ENCODE data around the gene ZER1.
"Not testable (repeated sequence)": the region's sequence is repeated elsewhere in the genome, so short reads cannot be mapped to it uniquely, and the experiment has no call there.

Gene ZER1

GRCh38 chr9:128705051-128705965 is 66.4 kb downstream of the ZER1 start:
- no peaks in the 10 kb centered on the region for H3K9me3 ChIP-seq (ENCODE audit: control insufficient read depth, insufficient read depth, low read length)
- H3K9ac ChIP-seq (ENCODE audit: low read depth, low read length): no peak overlapping the region
- no peak overlapping the region for H3K4me3 ChIP-seq (ENCODE audit: low read depth, low read length)
- H3K27me3 ChIP-seq (ENCODE audit: control insufficient read depth, insufficient read depth, low read length): no peaks in the 10 kb centered on the region
- no peaks in the 10 kb centered on the region for H3K4me1 ChIP-seq (ENCODE audit: control insufficient read depth, insufficient read depth, low read length)
- H3K36me3 ChIP-seq (ENCODE audit: control insufficient read depth, insufficient read depth, low read length): peaks cover 9% of the 10 kb centered on the region

- no peak overlapping the region for H3K4me3 ChIP-seq (ENCODE audit: low read depth, low read length)
- H3K4me1 ChIP-seq (ENCODE audit: control insufficient read depth, insufficient read depth, low read length): no peaks in the 10 kb centered on the region
- H3K9ac ChIP-seq (ENCODE audit: low read depth, low read length): no peak overlapping the region
- H3K9me3 ChIP-seq (ENCODE audit: control insufficient read depth, insufficient read depth, low read length): no peaks in the 10 kb centered on the region
- no peaks in the 10 kb centered on the region for H3K27me3 ChIP-seq (ENCODE audit: control insufficient read depth, insufficient read depth, low read length)
- H3K36me3 ChIP-seq (ENCODE audit: control insufficient read depth, insufficient read depth, low read length): peaks cover 9% of the 10 kb centered on the region
Observed at GRCh38 chr9:128704356-128704670, 67.4 kb downstream of the ZER1 start.

DNA sequence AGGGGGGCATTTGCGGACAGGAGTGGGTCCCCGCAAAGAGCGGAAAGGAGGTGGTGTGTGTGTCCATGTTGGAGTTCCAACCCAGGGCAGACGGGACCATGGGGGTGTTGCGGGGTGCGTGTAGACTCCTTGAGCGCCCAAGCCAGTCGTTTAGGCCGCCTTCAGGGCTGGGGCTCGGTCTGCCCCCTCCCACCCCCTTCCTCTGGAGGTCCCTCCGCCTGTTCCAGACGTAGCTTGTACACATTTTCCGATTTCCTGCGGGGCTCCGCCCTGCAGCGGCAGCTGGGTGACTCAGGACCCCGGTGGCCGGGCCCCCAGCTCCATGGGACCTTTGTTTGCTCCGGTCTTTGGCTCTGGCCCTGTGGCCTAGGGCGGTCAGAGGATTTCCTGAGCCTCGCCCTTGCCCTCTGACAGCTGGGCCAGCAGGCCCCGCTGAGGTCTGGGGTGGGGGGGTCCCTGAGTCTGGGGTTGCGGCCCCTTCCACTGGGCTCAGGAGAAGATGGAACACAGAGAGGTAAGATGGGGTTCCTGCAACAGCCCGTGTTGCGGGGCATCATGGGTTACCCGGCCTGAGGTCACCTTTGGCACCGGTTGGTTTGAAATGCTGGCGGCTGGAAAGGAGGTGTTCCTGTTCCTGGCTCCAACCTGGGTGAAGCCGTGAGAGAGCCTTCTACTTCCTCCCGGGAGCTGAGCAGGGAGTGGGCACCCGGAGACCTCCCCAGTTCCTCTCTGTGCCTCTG is 67.9 kb downstream of the ZER1 start:
- H3K36me3 ChIP-seq (ENCODE audit: control insufficient read depth, insufficient read depth, low read length): peaks cover 9% of the 10 kb centered on the region
- no peaks in the 10 kb centered on the region for H3K27me3 ChIP-seq (ENCODE audit: control insufficient read depth, insufficient read depth, low read length)
- H3K4me1 ChIP-seq (ENCODE audit: control insufficient read depth, insufficient read depth, low read length): no peaks in the 10 kb centered on the region
- no peaks in the 10 kb centered on the region for H3K9me3 ChIP-seq (ENCODE audit: control insufficient read depth, insufficient read depth, low read length)
- peak overlapping the region; percentile 69 for H3K4me3 ChIP-seq (ENCODE audit: low read depth, low read length)
- H3K9ac ChIP-seq (ENCODE audit: low read depth, low read length): peak overlapping the region; percentile 16

DNA sequence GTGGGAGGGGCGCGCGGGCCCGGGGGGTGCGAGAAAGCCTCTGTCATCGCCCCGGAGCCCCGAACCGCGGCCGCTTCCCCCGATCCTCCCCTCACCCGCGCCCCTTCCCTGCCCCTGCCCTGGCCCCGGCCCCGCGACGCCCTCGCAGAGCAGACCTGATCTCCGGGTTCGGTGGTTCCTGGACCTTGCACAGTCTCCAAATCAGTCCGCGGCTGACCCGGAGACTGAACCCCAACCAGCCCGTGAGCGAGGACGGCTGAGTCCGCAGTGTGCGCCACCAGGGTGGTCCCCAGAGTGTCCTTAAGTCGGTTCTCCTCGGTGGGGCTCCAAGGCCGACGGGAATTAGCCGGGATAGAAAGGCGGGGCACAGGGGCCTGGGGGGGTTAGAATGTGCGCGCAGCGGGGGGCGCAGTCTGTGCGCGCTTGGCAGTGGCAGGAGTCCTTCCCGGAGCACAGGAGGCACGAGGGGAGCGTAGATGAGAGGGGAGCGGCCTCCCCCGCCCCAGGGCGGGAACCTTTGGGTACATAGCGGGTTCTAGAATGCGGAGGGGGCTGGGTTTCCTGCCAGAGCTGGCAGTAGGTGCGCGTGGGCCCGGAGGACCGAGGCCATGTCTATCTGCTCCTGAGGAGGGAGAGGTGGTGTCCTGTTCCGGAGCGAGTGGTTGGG is 68.6 kb downstream of the ZER1 start:
- Histone ChIP-seq H3K4me3 (ENCODE audit: low read depth, low read length) (peak overlapping the region; percentile 69), H3K9ac (ENCODE audit: low read depth, low read length) (peak overlapping the region; percentile 16), H3K4me1 (ENCODE audit: control insufficient read depth, insufficient read depth, low read length) (no peaks in the 10 kb centered on the region), H3K36me3 (ENCODE audit: control insufficient read depth, insufficient read depth, low read length) (peaks cover 9% of the 10 kb centered on the region), H3K27me3 (ENCODE audit: control insufficient read depth, insufficient read depth, low read length) (no peaks in the 10 kb centered on the region), H3K9me3 (ENCODE audit: control insufficient read depth, insufficient read depth, low read length) (no peaks in the 10 kb centered on the region)

DNA sequence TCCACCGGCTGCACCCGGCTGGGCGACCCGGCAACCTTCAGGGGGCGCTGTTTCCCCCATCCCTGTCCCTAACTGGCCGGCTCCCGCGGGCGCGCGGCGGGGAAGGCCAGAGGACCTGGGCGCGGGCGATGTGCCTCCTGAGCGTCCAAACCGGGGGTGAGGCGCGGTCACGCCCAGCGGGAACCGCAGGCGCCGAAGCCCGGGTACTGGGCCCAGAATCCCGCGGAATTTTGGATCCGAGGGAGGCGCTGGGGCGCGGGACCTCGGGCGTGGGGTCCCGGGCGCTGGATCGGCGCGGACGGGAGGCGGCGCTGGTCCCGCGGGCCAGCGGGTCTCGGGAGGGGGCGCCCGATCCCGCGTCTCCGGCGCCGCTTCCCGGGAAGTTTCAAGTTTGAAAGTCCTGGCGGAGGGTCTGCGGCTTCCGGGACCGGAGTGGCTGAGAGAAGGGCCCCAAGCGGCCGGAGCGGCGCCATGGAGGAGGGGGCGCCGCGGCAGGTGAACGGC is 69.2 kb downstream of the ZER1 start, which contains the start of gene PKN3:
Gene PKN3, plus strand, starts transcription at position 59 of the 504 bp plus-strand sequence. Its CDS starts 413 bp downstream, at position 472.
- peak within 1 kb of the TSS; percentile 16 for H3K9ac ChIP-seq (ENCODE audit: low read depth, low read length)
- H3K4me1 ChIP-seq (ENCODE audit: control insufficient read depth, insufficient read depth, low read length): no peaks in the 10 kb centered on the region
- no peaks in the 10 kb centered on the region for H3K9me3 ChIP-seq (ENCODE audit: control insufficient read depth, insufficient read depth, low read length)

DNA sequence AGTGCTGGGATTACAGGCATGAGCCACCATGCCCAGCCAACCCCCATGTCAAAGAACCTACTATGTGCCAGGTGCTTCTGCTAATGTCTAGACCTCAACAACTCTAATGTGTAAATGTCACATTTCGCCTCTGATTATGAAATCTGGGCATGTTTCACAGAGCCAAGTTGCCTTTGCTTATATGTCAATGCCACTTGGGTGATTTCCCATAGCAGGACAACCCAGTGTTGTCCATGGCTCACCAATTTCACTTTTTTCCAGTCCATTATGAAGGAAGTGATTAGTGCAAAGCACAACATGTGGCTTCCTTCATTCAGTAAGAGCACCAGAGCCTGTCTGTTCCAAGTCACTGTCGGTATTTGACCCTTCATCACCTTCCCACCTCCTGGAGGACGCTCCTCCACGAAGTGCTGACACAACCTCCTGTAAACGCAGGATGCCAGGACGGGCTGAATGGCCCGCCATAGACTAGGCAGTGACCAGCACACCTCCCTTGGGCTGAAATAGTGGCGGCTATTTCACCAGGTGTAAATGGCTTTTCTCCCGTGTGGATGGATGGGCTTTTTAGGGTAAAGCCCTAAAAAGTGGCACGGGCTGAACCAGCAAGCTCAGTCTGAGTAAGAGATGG is 70.4 kb downstream of the ZER1 start:
- no peak overlapping the region for H3K9ac ChIP-seq (ENCODE audit: low read depth, low read length)
- H3K4me3 ChIP-seq (ENCODE audit: low read depth, low read length): no peak overlapping the region
- no peaks in the 10 kb centered on the region for H3K27me3 ChIP-seq (ENCODE audit: control insufficient read depth, insufficient read depth, low read length)
- H3K9me3 ChIP-seq (ENCODE audit: control insufficient read depth, insufficient read depth, low read length): no peaks in the 10 kb centered on the region
- H3K36me3 ChIP-seq (ENCODE audit: control insufficient read depth, insufficient read depth, low read length): peaks cover 2% of the 10 kb centered on the region
- no peaks in the 10 kb centered on the region for H3K4me1 ChIP-seq (ENCODE audit: control insufficient read depth, insufficient read depth, low read length)

More for the DNA sequence above, 69.2 kb downstream of the ZER1 start, which contains the start of gene PKN3:
- H3K4me3 ChIP-seq (ENCODE audit: low read depth, low read length): peak within 1 kb of the TSS; percentile 69
- H3K27me3 ChIP-seq (ENCODE audit: control insufficient read depth, insufficient read depth, low read length): no peaks in the 10 kb centered on the region
- peaks cover 9% of the 10 kb centered on the region for H3K36me3 ChIP-seq (ENCODE audit: control insufficient read depth, insufficient read depth, low read length)

GRCh38 chr9:128699096-128699795 is 72.5 kb downstream of the ZER1 start:
- not testable (repeated sequence) for H3K27me3 ChIP-seq (ENCODE audit: control insufficient read depth, insufficient read depth, low read length); H3K4me3 ChIP-seq (ENCODE audit: low read depth, low read length); H3K4me1 ChIP-seq (ENCODE audit: control insufficient read depth, insufficient read depth, low read length); H3K9ac ChIP-seq (ENCODE audit: low read depth, low read length); H3K36me3 ChIP-seq (ENCODE audit: control insufficient read depth, insufficient read depth, low read length); H3K9me3 ChIP-seq (ENCODE audit: control insufficient read depth, insufficient read depth, low read length)

DNA sequence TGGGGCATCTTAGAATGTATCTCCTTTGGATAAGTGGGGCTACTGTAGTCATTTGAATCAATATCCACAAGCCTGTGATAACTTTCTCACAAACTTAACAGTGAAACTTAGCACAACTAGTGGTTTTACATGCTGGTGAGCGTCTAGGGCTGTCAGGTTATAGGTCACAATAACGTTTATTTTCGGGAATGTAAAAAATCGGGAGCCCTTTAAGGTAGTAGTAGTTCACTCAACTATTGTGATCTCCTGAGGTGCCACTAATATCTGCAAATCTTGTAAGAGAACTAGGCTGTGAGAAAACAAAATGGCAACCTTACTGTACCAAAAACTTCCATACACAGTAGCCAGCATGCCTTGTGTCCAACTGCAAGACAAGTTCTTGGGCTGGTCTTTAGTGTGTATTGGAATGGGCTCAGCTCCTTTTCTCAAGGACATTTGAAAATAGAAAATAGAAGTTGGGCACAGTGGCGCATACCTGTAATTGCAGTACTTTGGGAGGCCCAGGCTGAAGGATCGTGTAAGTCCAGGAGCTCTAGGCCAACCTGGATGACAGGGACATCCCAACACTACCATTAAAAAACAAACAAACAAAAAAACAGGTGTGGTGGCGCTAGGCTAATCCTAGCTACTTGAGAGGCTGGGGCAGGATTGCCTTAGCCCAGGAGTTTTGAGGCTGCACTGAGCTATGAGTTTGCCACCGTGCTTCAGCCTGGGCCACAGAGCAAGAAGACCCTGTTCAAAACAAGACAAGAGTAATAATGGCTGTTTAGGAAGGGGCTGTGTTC is 74.6 kb downstream of the ZER1 start:
- H3K4me1 ChIP-seq (ENCODE audit: control insufficient read depth, insufficient read depth, low read length): no peaks in the 10 kb centered on the region
- H3K36me3 ChIP-seq (ENCODE audit: control insufficient read depth, insufficient read depth, low read length): peaks cover 24% of the 10 kb centered on the region
- no peak overlapping the region for H3K4me3 ChIP-seq (ENCODE audit: low read depth, low read length)
- H3K9ac ChIP-seq (ENCODE audit: low read depth, low read length): no peak overlapping the region
- no peaks in the 10 kb centered on the region for H3K27me3 ChIP-seq (ENCODE audit: control insufficient read depth, insufficient read depth, low read length)
- H3K9me3 ChIP-seq (ENCODE audit: control insufficient read depth, insufficient read depth, low read length): no peaks in the 10 kb centered on the region

GRCh38 chr9:128694344-128694743 is 77.4 kb downstream of the ZER1 start:
- H3K4me3 ChIP-seq (ENCODE audit: low read depth, low read length): no peak overlapping the region
- no peaks in the 10 kb centered on the region for H3K9me3 ChIP-seq (ENCODE audit: control insufficient read depth, insufficient read depth, low read length)
- no peaks in the 10 kb centered on the region for H3K27me3 ChIP-seq (ENCODE audit: control insufficient read depth, insufficient read depth, low read length)
- no peak overlapping the region for H3K9ac ChIP-seq (ENCODE audit: low read depth, low read length)
- H3K4me1 ChIP-seq (ENCODE audit: control insufficient read depth, insufficient read depth, low read length): peaks cover 3% of the 10 kb centered on the region
- peaks cover 31% of the 10 kb centered on the region for H3K36me3 ChIP-seq (ENCODE audit: control insufficient read depth, insufficient read depth, low read length)

DNA sequence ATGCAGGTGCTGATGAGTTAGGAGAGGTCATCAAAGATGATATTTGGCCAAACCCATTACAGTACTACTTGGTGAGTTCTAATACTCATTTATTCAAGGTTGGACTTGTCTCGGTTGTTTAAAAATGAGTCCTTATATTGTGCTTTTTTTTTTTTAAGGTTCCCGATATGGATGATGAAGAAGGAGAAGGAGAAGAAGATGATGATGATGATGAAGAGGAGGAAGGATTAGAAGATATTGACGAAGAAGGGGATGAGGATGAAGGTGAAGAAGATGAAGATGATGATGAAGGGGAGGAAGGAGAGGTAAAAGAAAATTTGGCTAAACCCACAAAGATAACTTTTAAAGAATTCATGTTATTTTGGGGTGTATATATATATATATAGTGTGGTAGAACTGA is 78.0 kb downstream of the ZER1 start:
- H3K4me3 ChIP-seq (ENCODE audit: low read depth, low read length): not testable (repeated sequence)

More for the DNA sequence above, 78.0 kb downstream of the ZER1 start:
- not testable (repeated sequence) for H3K4me1 ChIP-seq (ENCODE audit: control insufficient read depth, insufficient read depth, low read length); H3K9ac ChIP-seq (ENCODE audit: low read depth, low read length); H3K27me3 ChIP-seq (ENCODE audit: control insufficient read depth, insufficient read depth, low read length); H3K9me3 ChIP-seq (ENCODE audit: control insufficient read depth, insufficient read depth, low read length)
- H3K36me3 ChIP-seq (ENCODE audit: control insufficient read depth, insufficient read depth, low read length): peaks cover 31% of the 10 kb centered on the region

Data from iPS-15b (cell line).